Activated CD4-positive, alpha-beta memory T cell treated with anti-CD3 and anti-CD28 coated beads for 36 hours (primary cell): ENCODE data around the gene IFITM5. TPM values are rescaled to one million over a fixed set of nuclear protein-coding genes. Genes with fewer than 3 reads are reported as not detected.
A peak's percentile ranks its signal among the peaks of the same experiment; 100 is the strongest.
"Not testable (repeated sequence)": the region's sequence is repeated elsewhere in the genome, so short reads cannot be mapped to it uniquely, and the experiment has no call there.

ENCODE experiments used
- CTCF ChIA-PET: fragments of 350-600 bp; sonication (Branson Sonifier 250); formaldehyde crosslinking; loops from one replicate; lab custom pipeline; 2021; ENCODE audit warnings: antibody characterized with exemption, inconsistent platforms; lab: Charles Lee
- POLR2A ChIA-PET: fragments of 350-600 bp; sonication (Branson Sonifier 250); formaldehyde crosslinking; loops from one replicate; lab custom pipeline; 2021; ENCODE audit warnings: antibody characterized with exemption; lab: Charles Lee
- DNase-seq: peaks from one replicate; pipeline ENCODE4 v3.0.0-alpha.2; 2020
- H3K27ac Mint-ChIP-seq: one replicate; pipeline ENCODE4 v1.8.0; 2021; ENCODE audit warnings: mixed read lengths
- H3K27me3 Mint-ChIP-seq: one replicate; pipeline ENCODE4 v1.8.0; 2021; ENCODE audit warnings: mixed read lengths
- H3K36me3 Mint-ChIP-seq: one replicate; pipeline ENCODE4 v1.8.0; 2021; ENCODE audit warnings: mixed read lengths
- H3K4me1 Mint-ChIP-seq: one replicate; pipeline ENCODE4 v1.8.0; 2021; ENCODE audit warnings: low read depth, mixed read lengths
- H3K4me3 Mint-ChIP-seq: one replicate; pipeline ENCODE4 v1.8.0; 2021; ENCODE audit warnings: mild to moderate bottlenecking, mixed read lengths
- H3K9me3 Mint-ChIP-seq: one replicate; pipeline ENCODE4 v1.8.0; 2021; ENCODE audit warnings: mixed read lengths
- intact Hi-C: fragments of 100-400 bp; cut with micrococcal nuclease; formaldehyde crosslinking; loops from one replicate; pipeline ENCODE4 v1.15.1; 2023
- total RNA-seq, 2 experiments: library from RNA; stranded (reverse); gene quantifications; one replicate each; pipeline ENCODE4 v1.2.3, GENCODE V29; 2021

IFITM5 gene
- total RNA-seq, 2 experiments from 2014 or later: not detected

- peaks cover 36% of the 10 kb centered on the region for H3K4me1 Mint-ChIP-seq
- H3K27ac Mint-ChIP-seq, CTCF ChIA-PET, H3K36me3 Mint-ChIP-seq, DNase-seq, H3K4me3 Mint-ChIP-seq, H3K27me3 Mint-ChIP-seq, intact Hi-C loops, POLR2A ChIA-PET, H3K9me3 Mint-ChIP-seq: not testable (repeated sequence)
Measured at GRCh38 chr11:333616-334263, 34.4 kb upstream of the IFITM5 start.

GRCh38 chr11:332651-333480 lies 33.5 kb upstream of the IFITM5 start:
- POLR2A ChIA-PET: no interaction called here
- CTCF ChIA-PET: no interaction called here
- H3K4me3 Mint-ChIP-seq: no peak overlapping the region
- DNase-seq: no peak
- H3K4me1 Mint-ChIP-seq: peaks cover 41% of the 10 kb centered on the region
- peaks cover 5% of the 10 kb centered on the region for H3K9me3 Mint-ChIP-seq
- no peak overlapping the region for H3K27ac Mint-ChIP-seq
- H3K36me3 Mint-ChIP-seq: no peaks in the 10 kb centered on the region
- no peaks in the 10 kb centered on the region for H3K27me3 Mint-ChIP-seq
- intact Hi-C loops: no loop called here

- Mint-ChIP-seq H3K36me3 (no peaks in the 10 kb centered on the region), H3K4me1 (peaks cover 49% of the 10 kb centered on the region), H3K9me3 (peaks cover 5% of the 10 kb centered on the region), H3K4me3 (peak overlapping the region; percentile 29), H3K27me3 (no peaks in the 10 kb centered on the region), H3K27ac (peak overlapping the region; percentile 28)
- ChIA-PET POLR2A (no interaction called here), CTCF (no interaction called here)
- DNase-seq: peak; percentile 27
- intact Hi-C loops: no loop called here
Measured at GRCh38 chr11:331358-332060, 32.2 kb upstream of the IFITM5 start.

- POLR2A ChIA-PET: no interaction called here
- H3K36me3 Mint-ChIP-seq: no peaks in the 10 kb centered on the region
- DNase-seq: peak; percentile 62
- H3K4me1 Mint-ChIP-seq: peaks cover 55% of the 10 kb centered on the region
- H3K27me3 Mint-ChIP-seq: no peaks in the 10 kb centered on the region
- H3K9me3 Mint-ChIP-seq: peaks cover 5% of the 10 kb centered on the region
- intact Hi-C loops: no loop called here
- peak overlapping the region; percentile 28 for H3K27ac Mint-ChIP-seq
- CTCF ChIA-PET: interaction anchor here (1.3 to 1.8 kb wide), 3 partner anchors 9 to 81 kb away, joined by 3 to 6 read pairs (median 4); no protein-coding TSS in a partner anchor
- H3K4me3 Mint-ChIP-seq: peak overlapping the region; percentile 29
Measured at GRCh38 chr11:330694-331357, 31.5 kb upstream of the IFITM5 start.

- Mint-ChIP-seq H3K4me3 (no peak overlapping the region), H3K9me3 (peaks cover 5% of the 10 kb centered on the region), H3K27me3 (no peaks in the 10 kb centered on the region), H3K27ac (peak overlapping the region; percentile 77), H3K36me3 (no peaks in the 10 kb centered on the region), H3K4me1 (peaks cover 59% of the 10 kb centered on the region)
- CTCF ChIA-PET: interaction anchor here (1.3 to 1.8 kb wide), 3 partner anchors 9 to 80 kb away, joined by 3 to 6 read pairs (median 4); no protein-coding TSS in a partner anchor
- POLR2A ChIA-PET: interaction anchor here (2.5 kb wide), 1 partner anchor 25 kb away, joined by 12 read pairs; no protein-coding TSS in a partner anchor
- no peak for DNase-seq
- intact Hi-C loops: no loop called here
Measured at GRCh38 chr11:330307-330693, 31.0 kb upstream of the IFITM5 start.

- DNase-seq: no peak
- POLR2A ChIA-PET: interaction anchor here (0.9 to 2.5 kb wide), 2 partner anchors 13 to 26 kb away, joined by 3 to 12 read pairs; no protein-coding TSS in a partner anchor
- Mint-ChIP-seq H3K36me3 (no peaks in the 10 kb centered on the region), H3K27me3 (no peaks in the 10 kb centered on the region), H3K4me1 (peaks cover 61% of the 10 kb centered on the region), H3K27ac (peak overlapping the region; percentile 77), H3K4me3 (peak overlapping the region; percentile 49), H3K9me3 (peaks cover 5% of the 10 kb centered on the region)
- intact Hi-C loops: no loop called here
- CTCF ChIA-PET: interaction anchor here (1.0 to 1.8 kb wide), 4 partner anchors 10 to 92 kb away, joined by 3 to 6 read pairs (median 4); no protein-coding TSS in a partner anchor
Measured at GRCh38 chr11:329886-330253, 30.5 kb upstream of the IFITM5 start.

GRCh38 chr11:328516-329100 lies 29.3 kb upstream of the IFITM5 start:
- Mint-ChIP-seq H3K4me1 (peaks cover 67% of the 10 kb centered on the region), H3K27ac (peak overlapping the region; percentile 77)
- H3K36me3 Mint-ChIP-seq, intact Hi-C loops, H3K27me3 Mint-ChIP-seq, H3K9me3 Mint-ChIP-seq, DNase-seq, H3K4me3 Mint-ChIP-seq: not testable (repeated sequence)
- ChIA-PET POLR2A (interaction anchor here (0.9 to 2.5 kb wide), 2 partner anchors 12 to 27 kb away, joined by 3 to 12 read pairs; no protein-coding TSS in a partner anchor), CTCF (interaction anchor here (1.0 to 1.8 kb wide), 2 partner anchors 11 to 91 kb away, joined by 3 to 6 read pairs; no protein-coding TSS in a partner anchor)

GRCh38 chr11:328012-328411 lies 28.7 kb upstream of the IFITM5 start:
- POLR2A ChIA-PET: interaction anchor here (1.5 to 2.5 kb wide), 4 partner anchors 11 to 27 kb away, joined by 6 to 12 read pairs (median 8); partner anchors contain the start of gene IFITM1
- H3K4me3 Mint-ChIP-seq: no peak overlapping the region
- peaks cover 65% of the 10 kb centered on the region for H3K4me1 Mint-ChIP-seq
- CTCF ChIA-PET: interaction anchor here (0.9 to 2.7 kb wide), 5 partner anchors 25 to 121 kb away, joined by 3 to 10 read pairs (median 3); partner anchors contain the start of genes BET1L and RIC8A
- no peak for DNase-seq
- peaks cover 5% of the 10 kb centered on the region for H3K9me3 Mint-ChIP-seq
- peak overlapping the region; percentile 18 for H3K27ac Mint-ChIP-seq
- no peaks in the 10 kb centered on the region for H3K36me3 Mint-ChIP-seq
- intact Hi-C loops: no loop called here
- H3K27me3 Mint-ChIP-seq: no peaks in the 10 kb centered on the region

- intact Hi-C loops: no loop called here
- H3K27ac Mint-ChIP-seq: peak overlapping the region; percentile 93
- ChIA-PET CTCF (interaction anchor here (0.9 to 2.7 kb wide), 6 partner anchors 22 to 121 kb away, joined by 3 to 10 read pairs (median 3); partner anchors contain the start of genes BET1L and RIC8A), POLR2A (interaction anchor here (1.5 to 2.0 kb wide), 3 partner anchors 11 to 28 kb away, joined by 6 to 8 read pairs (median 8); partner anchors contain the start of gene IFITM1)
- no peak for DNase-seq
- peaks cover 63% of the 10 kb centered on the region for H3K4me1 Mint-ChIP-seq
- peaks cover 5% of the 10 kb centered on the region for H3K9me3 Mint-ChIP-seq
- no peaks in the 10 kb centered on the region for H3K36me3 Mint-ChIP-seq
- peak overlapping the region; percentile 50 for H3K4me3 Mint-ChIP-seq
- no peaks in the 10 kb centered on the region for H3K27me3 Mint-ChIP-seq
Measured at GRCh38 chr11:327581-327923, 28.2 kb upstream of the IFITM5 start.

- peak; percentile 89 for DNase-seq
- H3K27me3 Mint-ChIP-seq: no peaks in the 10 kb centered on the region
- H3K36me3 Mint-ChIP-seq: no peaks in the 10 kb centered on the region
- H3K27ac Mint-ChIP-seq: peak overlapping the region; percentile 93
- intact Hi-C loops: no loop called here
- H3K9me3 Mint-ChIP-seq: peaks cover 5% of the 10 kb centered on the region
- peak overlapping the region; percentile 61 for H3K4me3 Mint-ChIP-seq
- ChIA-PET CTCF (interaction anchor here (0.9 to 2.7 kb wide), 6 partner anchors 21 to 122 kb away, joined by 3 to 10 read pairs (median 3); partner anchors contain the start of genes BET1L and RIC8A), POLR2A (interaction anchor here (0.9 to 2.0 kb wide), 4 partner anchors 10 to 80 kb away, joined by 3 to 8 read pairs (median 7); partner anchors contain the start of gene IFITM1)
- H3K4me1 Mint-ChIP-seq: peaks cover 63% of the 10 kb centered on the region
Measured at GRCh38 chr11:326842-327580, 27.7 kb upstream of the IFITM5 start.
